Astrocyte (in vitro differentiated cells and primary cell): ENCODE measurements around the gene MRPL33.

ENCODE experiments used
- CTCF ChIP-seq: IDR thresholded peaks from 2 replicates; pipeline ENCODE4 v1.5.1; 2011; ENCODE audit warnings: low read depth, mild to moderate bottlenecking, inconsistent platforms, low read length, moderate library complexity; ENCODE audit not compliant: insufficient read depth
- EZH2 ChIP-seq: IDR thresholded peaks from 2 replicates; pipeline ENCODE4 v1.6.1; 2012; ENCODE audit warnings: mild to moderate bottlenecking, low read length, inconsistent platforms; ENCODE audit not compliant: insufficient read depth

DNA sequence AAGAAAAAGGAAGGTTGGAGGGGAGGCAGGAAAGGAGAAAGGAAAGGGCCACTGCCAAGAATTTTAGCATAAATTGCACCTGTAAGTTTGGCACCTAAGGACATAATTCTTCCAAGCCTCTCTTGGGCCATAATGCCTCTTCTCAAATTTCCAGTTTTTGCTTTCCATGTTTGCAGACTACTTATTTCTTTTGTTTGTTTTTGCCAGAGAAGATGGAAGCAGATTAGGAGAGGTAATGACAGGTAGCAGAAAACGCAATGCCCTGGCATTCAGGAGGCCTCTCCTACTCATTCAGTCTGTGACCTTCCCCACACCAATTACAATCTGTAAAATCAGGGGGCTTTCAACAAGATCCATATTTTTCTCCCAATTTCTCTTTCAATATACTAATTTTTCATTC is 56.8 kb downstream of the MRPL33 start:
- TF ChIP-seq CTCF (no peak), EZH2 (no peak)
